Esophagus squamous epithelium (tissue), 5 donors: ENCODE measurements around the gene CDYL. TPM values are rescaled to one million over a fixed set of nuclear protein-coding genes. Genes with fewer than 3 reads are reported as not detected.

Source experiments
- DNase-seq: peaks from one replicate; lab custom pipeline; 2025; lab: John Stamatoyannopoulos, UW
- H3K27ac ChIP-seq, 4 donors: fragments of 200-600 bp; sonication (generic); one replicate each; pipeline ENCODE4 v1.5.1; 2016 to 2019; ENCODE audit warnings: mild to moderate bottlenecking in 1 of 4
- H3K27me3 ChIP-seq, 4 donors: fragments of 200-600 bp; sonication (generic); 1 replicate in 3 of 4; 2 replicates in 1 of 4; pipeline versions ENCODE4 v1.5.1 to v1.6.0; 2017 to 2021; ENCODE audit warnings: antibody characterized with exemption in 1 of 4
- H3K36me3 ChIP-seq, 3 donors: fragments of 200-600 bp; sonication (generic); one replicate each; pipeline ENCODE4 v1.5.1; 2016 to 2019
- H3K4me1 ChIP-seq, 3 donors: fragments of 200-600 bp; sonication (generic); one replicate each; pipeline ENCODE4 v1.5.1; 2017 to 2019
- H3K4me3 ChIP-seq, 4 donors: fragments of 200-600 bp; sonication (generic); 1 replicate in 3 of 4; 2 replicates in 1 of 4; pipeline ENCODE4 v1.5.1; 2016 to 2019; ENCODE audit warnings: mild to moderate bottlenecking in 2 of 4, moderate library complexity in 1 of 4
- H3K9me3 ChIP-seq, 3 donors: fragments of 200-600 bp; sonication (generic); one replicate each; pipeline ENCODE4 v1.5.1; 2016 to 2019
- POLR2A ChIP-seq, 4 donors: fragments of 450-650 bp; IDR thresholded peaks; one replicate each; pipeline ENCODE4 v1.6.1; 2017; ENCODE audit warnings: antibody characterized with exemption in 4 of 4, mild to moderate bottlenecking in 4 of 4, moderate library complexity in 3 of 4
- WGBS, 2 donors: methylation state at CpG; one replicate each; pipeline ENCODE4 v1.1.5; 2018; 5-methylcytosine and 5-hydroxymethylcytosine counted together
- intact Hi-C: fragments of 100-400 bp; cut with DNase I; formaldehyde crosslinking; loops from one replicate; pipeline ENCODE4 v1.15.0; 2022
- total RNA-seq, 4 donors: library from RNA; depleted of rRNA; stranded (reverse); fragments of >200 nt; gene quantifications; one replicate each; pipeline ENCODE4 v1.1.0, GENCODE V29; 2016
- TF ChIP-seq, protein P1 (sequence below), 6 experiments: fragments of 450-650 bp in 4 of 6; fragments of 200-600 bp in 2 of 6; sonication (generic) in 2 of 6; IDR thresholded peaks; one replicate each; pipeline ENCODE4 v1.5.1; 2016 to 2019; ENCODE audit warnings: antibody characterized with exemption in 6 of 6, mild to moderate bottlenecking in 4 of 6, moderate library complexity in 4 of 6
- donor health status: DM: yes; HTN: yes; CAD: no.

CDYL gene
- total RNA-seq, 4 donors from 2014 or later = 15.2 to 43.5 (median 19.6) TPM

DNA sequence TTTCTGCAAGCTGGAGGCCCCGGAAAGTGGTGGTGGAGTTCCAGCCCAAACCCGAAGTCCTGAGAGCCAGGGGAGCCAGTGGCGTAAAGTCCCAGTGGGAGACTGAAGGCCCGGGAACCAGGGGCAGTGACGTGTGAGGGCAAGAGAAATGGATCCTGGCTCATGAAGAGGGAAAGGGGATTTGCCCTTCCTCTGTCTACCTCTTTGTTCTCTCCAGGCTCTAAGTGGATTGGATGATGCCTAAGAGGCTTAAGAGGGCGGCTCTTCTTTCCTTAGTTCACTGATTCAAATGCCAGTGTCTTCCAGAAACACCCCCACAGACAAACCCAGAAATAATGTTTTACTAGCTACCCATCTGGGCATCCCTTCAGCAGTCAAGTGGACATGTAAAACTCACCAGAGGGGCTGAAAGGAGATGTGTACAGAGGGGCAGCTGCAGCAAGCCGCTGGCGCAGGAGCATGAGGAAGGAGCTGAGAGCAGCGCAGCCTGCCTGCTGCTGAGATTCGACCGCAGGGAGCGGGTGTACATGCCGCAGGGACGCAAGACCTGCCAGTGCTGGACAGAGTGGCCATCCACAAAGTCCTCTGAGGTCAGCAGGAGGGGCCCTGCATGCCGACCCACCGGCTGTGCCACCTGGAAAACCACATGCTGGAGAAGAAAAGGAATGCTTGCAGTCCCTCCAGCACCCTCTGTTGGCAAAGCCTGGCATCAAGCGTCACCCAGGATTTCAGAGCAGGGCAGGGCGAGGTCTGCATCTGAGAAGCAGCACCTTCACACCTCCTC lies 29.5 kb downstream of the CDYL start:
- TF ChIP-seq POLR2A (IDR thresholded peaks at IDR 0.05) = no peak
- TF ChIP-seq, protein P1, sequence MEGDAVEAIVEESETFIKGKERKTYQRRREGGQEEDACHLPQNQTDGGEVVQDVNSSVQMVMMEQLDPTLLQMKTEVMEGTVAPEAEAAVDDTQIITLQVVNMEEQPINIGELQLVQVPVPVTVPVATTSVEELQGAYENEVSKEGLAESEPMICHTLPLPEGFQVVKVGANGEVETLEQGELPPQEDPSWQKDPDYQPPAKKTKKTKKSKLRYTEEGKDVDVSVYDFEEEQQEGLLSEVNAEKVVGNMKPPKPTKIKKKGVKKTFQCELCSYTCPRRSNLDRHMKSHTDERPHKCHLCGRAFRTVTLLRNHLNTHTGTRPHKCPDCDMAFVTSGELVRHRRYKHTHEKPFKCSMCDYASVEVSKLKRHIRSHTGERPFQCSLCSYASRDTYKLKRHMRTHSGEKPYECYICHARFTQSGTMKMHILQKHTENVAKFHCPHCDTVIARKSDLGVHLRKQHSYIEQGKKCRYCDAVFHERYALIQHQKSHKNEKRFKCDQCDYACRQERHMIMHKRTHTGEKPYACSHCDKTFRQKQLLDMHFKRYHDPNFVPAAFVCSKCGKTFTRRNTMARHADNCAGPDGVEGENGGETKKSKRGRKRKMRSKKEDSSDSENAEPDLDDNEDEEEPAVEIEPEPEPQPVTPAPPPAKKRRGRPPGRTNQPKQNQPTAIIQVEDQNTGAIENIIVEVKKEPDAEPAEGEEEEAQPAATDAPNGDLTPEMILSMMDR (IDR thresholded peaks at IDR 0.05) = peak in 5 of 6 experiments; percentile 46 to 72 (median 60)
- intact Hi-C loops = no loop called here

DNA sequence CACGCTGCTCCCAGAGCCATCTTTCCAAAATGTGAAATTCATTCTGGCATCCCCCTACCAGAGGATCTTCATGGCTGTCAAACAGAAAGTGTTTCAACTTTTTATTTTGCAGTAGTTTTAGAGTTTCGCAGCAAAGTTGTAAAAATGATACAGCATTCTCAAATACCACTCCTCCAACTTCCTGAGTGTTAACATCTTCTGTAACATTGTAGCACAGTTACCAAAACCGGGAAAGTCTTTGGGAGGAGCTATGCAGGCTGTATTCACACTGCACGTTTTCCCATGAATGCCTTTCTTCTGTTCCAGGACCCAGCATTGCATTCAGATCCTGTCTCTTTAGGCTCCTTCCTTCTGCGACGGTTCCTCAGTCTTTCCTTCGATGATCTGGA lies 30.1 kb downstream of the CDYL start:
- H3K9me3 ChIP-seq = no peaks in the 10 kb centered on the region
- intact Hi-C loops = no loop called here
- H3K4me3 ChIP-seq = no peak overlapping the region
- 56 to 59% methylated on average over 7 of the region's 7 CpGs for WGBS, 2 donors
- no peaks in the 10 kb centered on the region for H3K36me3 ChIP-seq
- DNase-seq = no peak
- H3K27ac ChIP-seq = no peak overlapping the region
- no peaks in the 10 kb centered on the region for H3K27me3 ChIP-seq
- peaks cover 7 to 50% (median 16%) of the 10 kb centered on the region in 3 donors for H3K4me1 ChIP-seq
- TF ChIP-seq, protein P1 (IDR thresholded peaks at IDR 0.05) = no peak
- no peak for TF ChIP-seq POLR2A (IDR thresholded peaks at IDR 0.05)

More for the DNA sequence above, 29.5 kb downstream of the CDYL start:
- Histone ChIP-seq H3K27me3 (no peaks in the 10 kb centered on the region), H3K27ac (no peak overlapping the region), H3K4me3 (no peak overlapping the region), H3K9me3 (no peaks in the 10 kb centered on the region), H3K4me1 (peaks cover 7 to 49% (median 13%) of the 10 kb centered on the region in 3 donors), H3K36me3 (no peaks in the 10 kb centered on the region)
- DNase-seq = no peak
- WGBS, 2 donors = 76 to 85% methylated on average over 12 to 18 of the region's 18 CpGs

GRCh38 chr6:4806791-4807190 lies 30.6 kb downstream of the CDYL start:
- 43 to 50% methylated on average over 6 to 9 of the region's 9 CpGs for WGBS, 2 donors
- Histone ChIP-seq H3K9me3 (no peaks in the 10 kb centered on the region), H3K4me3 (no peak overlapping the region), H3K4me1 (peaks cover 7 to 45% (median 16%) of the 10 kb centered on the region in 3 donors), H3K27ac (no peak overlapping the region), H3K27me3 (no peaks in the 10 kb centered on the region), H3K36me3 (no peaks in the 10 kb centered on the region)
- intact Hi-C loops = no loop called here
- TF ChIP-seq, protein P1 (IDR thresholded peaks at IDR 0.05) = no peak
- no peak for DNase-seq

DNA sequence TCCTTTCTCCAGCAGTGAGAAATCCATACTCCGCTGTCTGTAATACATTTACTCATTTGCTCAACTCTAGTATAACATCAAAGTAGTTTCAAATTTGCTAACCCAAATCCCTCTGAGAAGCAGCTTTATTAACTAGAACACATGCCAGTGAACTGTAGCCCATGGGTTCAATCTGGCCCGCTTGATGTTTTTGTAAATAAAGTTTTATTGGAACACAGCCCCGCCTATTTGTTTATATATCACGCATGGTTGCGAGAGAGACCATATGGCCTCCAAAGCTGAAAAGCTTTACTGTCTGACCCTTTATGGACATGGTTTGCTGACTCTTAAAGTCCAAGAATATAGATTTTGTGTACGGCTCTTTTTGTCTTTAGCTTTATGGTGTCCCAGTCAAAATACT lies 32.2 kb downstream of the CDYL start:
- intact Hi-C loops = no loop called here
- WGBS, 2 donors = 90 to 98% methylated on average over 6 of the region's 6 CpGs
- peaks cover 7 to 32% (median 16%) of the 10 kb centered on the region in 3 donors for H3K4me1 ChIP-seq
- H3K36me3 ChIP-seq = no peaks in the 10 kb centered on the region
- H3K9me3 ChIP-seq = no peaks in the 10 kb centered on the region
- no peak overlapping the region for H3K27ac ChIP-seq
- TF ChIP-seq, protein P1 (IDR thresholded peaks at IDR 0.05) = no peak
- TF ChIP-seq POLR2A (IDR thresholded peaks at IDR 0.05) = no peak
- H3K4me3 ChIP-seq = no peak overlapping the region
- no peak for DNase-seq
- no peaks in the 10 kb centered on the region for H3K27me3 ChIP-seq
